OCI-LY1 (cell line): Measurements from ENCODE around the gene LPAR3.

ENCODE experiments used
- H2AFZ ChIP-seq: fragments of 200-600 bp; sonication (generic), shearing (Covaris generic); 2 replicates; pipeline ENCODE4 v1.6.0; 2014; ENCODE audit warnings: antibody characterized with exemption, mild to moderate bottlenecking, low read length
- H3F3A ChIP-seq: fragments of 200-600 bp; sonication (generic), shearing (Covaris generic); 2 replicates; pipeline ENCODE4 v1.6.0; 2014; ENCODE audit warnings: mild to moderate bottlenecking, antibody characterized with exemption, low read length, moderate library complexity; ENCODE audit not compliant: insufficient read depth
- H3K27ac ChIP-seq: fragments of 200-600 bp; sonication (generic); 2 replicates; pipeline ENCODE4 v1.5.1; 2014; ENCODE audit warnings: low read length, mixed run types, mild to moderate bottlenecking, low read depth; ENCODE audit not compliant: poor library complexity, severe bottlenecking
- H3K27me3 ChIP-seq: fragments of 200-600 bp; sonication (generic); 2 replicates; pipeline ENCODE4 v1.6.0; 2014; ENCODE audit warnings: antibody characterized with exemption, mild to moderate bottlenecking, low read length, moderate library complexity; ENCODE audit not compliant: insufficient read depth
- H3K36me3 ChIP-seq: fragments of 200-600 bp; sonication (generic); 2 replicates; pipeline ENCODE4 v1.6.1; 2014; ENCODE audit warnings: mild to moderate bottlenecking, antibody characterized with exemption, low read length, moderate library complexity, mixed read lengths; ENCODE audit not compliant: insufficient read depth
- H3K4me1 ChIP-seq: fragments of 200-600 bp; sonication (generic); 2 replicates; pipeline ENCODE4 v1.5.1; 2014; ENCODE audit warnings: mild to moderate bottlenecking, low read length, moderate library complexity; ENCODE audit not compliant: insufficient read depth, severe bottlenecking
- H3K4me2 ChIP-seq: fragments of 200-600 bp; sonication (generic), shearing (Covaris generic); 2 replicates; pipeline ENCODE4 v1.6.1; 2014; ENCODE audit warnings: low read length
- H3K4me3 ChIP-seq: fragments of 200-600 bp; sonication (generic); 2 replicates; pipeline ENCODE4 v1.5.1; 2014; ENCODE audit warnings: low read length, low read depth, mild to moderate bottlenecking, mixed read lengths; ENCODE audit not compliant: poor library complexity, severe bottlenecking
- H3K79me2 ChIP-seq: fragments of 200-600 bp; shearing (Covaris generic); 2 replicates; pipeline ENCODE4 v1.6.1; 2016; ENCODE audit warnings: mixed run types, low read length, mixed read lengths; ENCODE audit not compliant: insufficient read depth
- H3K9ac ChIP-seq: fragments of 200-600 bp; sonication (generic), shearing (Covaris generic); 2 replicates; pipeline ENCODE4 v1.6.1; 2014; ENCODE audit warnings: mild to moderate bottlenecking, low read length, mixed read lengths
- H3K9me2 ChIP-seq: fragments of 200-600 bp; sonication (generic), shearing (Covaris generic); 2 replicates; pipeline ENCODE4 v1.6.1; 2014; ENCODE audit warnings: low read depth, mild to moderate bottlenecking, low read length, mixed read lengths
- H3K9me3 ChIP-seq: fragments of 200-600 bp; shearing (Covaris generic); 2 replicates; pipeline ENCODE4 v1.6.1; 2014; ENCODE audit warnings: low read length, mixed read lengths
- H4K20me1 ChIP-seq: fragments of 200-600 bp; sonication (generic), shearing (Covaris generic); 2 replicates; pipeline ENCODE4 v1.6.0; 2016; ENCODE audit warnings: mild to moderate bottlenecking, low read length; ENCODE audit not compliant: insufficient read depth
- CTCF ChIP-seq: fragments of 200-600 bp; sonication (generic), shearing (Covaris generic); IDR thresholded peaks from 2 replicates; pipeline ENCODE4 v1.5.1; 2017; ENCODE audit warnings: mild to moderate bottlenecking, antibody characterized with exemption, low read length, moderate library complexity, mixed read lengths
- EZH2 ChIP-seq: fragments of 200-600 bp; sonication (generic), shearing (Covaris generic); IDR thresholded peaks from 2 replicates; pipeline ENCODE4 v1.8.0; 2017; ENCODE audit warnings: borderline replicate concordance, mixed run types, mild to moderate bottlenecking, antibody characterized with exemption, low read length, moderate library complexity, mixed read lengths

LPAR3 gene

GRCh38 chr1:84890566-84890965 lies 2.4 kb downstream of the LPAR3 start:
- H3K4me2 ChIP-seq = no peak overlapping the region
- no peak overlapping the region for H3K27ac ChIP-seq
- H3K4me1 ChIP-seq = no peaks in the 10 kb centered on the region
- no peak for TF ChIP-seq CTCF
- no peak for TF ChIP-seq EZH2
- no peak overlapping the region for H3K4me3 ChIP-seq
- no peak overlapping the region for H3K9ac ChIP-seq
- no peaks in the 10 kb centered on the region for H3K9me3 ChIP-seq
- H3K9me2 ChIP-seq = no peaks in the 10 kb centered on the region
- no peaks in the 10 kb centered on the region for H3F3A ChIP-seq
- H4K20me1 ChIP-seq = no peaks in the 10 kb centered on the region
- no peaks in the 10 kb centered on the region for H3K27me3 ChIP-seq
- H3K36me3 ChIP-seq = no peaks in the 10 kb centered on the region
- no peaks in the 10 kb centered on the region for H3K79me2 ChIP-seq
- no peak overlapping the region for H2AFZ ChIP-seq

DNA sequence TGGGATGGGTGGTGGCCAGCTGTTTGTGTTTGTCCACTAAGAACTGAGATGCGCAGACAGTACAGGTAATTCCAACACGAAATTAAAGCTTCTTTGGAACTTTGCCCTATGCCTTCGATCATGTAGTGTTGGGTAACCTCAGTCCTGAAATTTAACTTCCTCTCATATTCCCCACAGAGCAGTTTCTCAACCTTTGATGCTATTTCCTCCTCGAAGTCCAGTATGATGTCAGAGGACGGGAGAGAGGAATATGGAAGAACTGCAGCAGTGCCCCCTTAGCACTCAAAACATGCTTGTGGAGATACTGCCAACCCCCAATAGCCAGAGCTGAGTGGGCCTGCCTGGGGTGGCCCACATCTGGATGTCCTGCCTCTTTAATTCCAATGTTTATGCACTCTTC lies 3.6 kb downstream of the LPAR3 start:
- no peak overlapping the region for H3K27ac ChIP-seq
- no peaks in the 10 kb centered on the region for H3F3A ChIP-seq
- no peaks in the 10 kb centered on the region for H3K79me2 ChIP-seq
- no peak overlapping the region for H3K9ac ChIP-seq
- H2AFZ ChIP-seq = no peak overlapping the region
- TF ChIP-seq EZH2 (no peak), CTCF (no peak)
- no peak overlapping the region for H3K4me3 ChIP-seq
- H4K20me1 ChIP-seq = no peaks in the 10 kb centered on the region
- no peaks in the 10 kb centered on the region for H3K36me3 ChIP-seq
- no peaks in the 10 kb centered on the region for H3K27me3 ChIP-seq
- H3K9me2 ChIP-seq = no peaks in the 10 kb centered on the region
- H3K9me3 ChIP-seq = no peaks in the 10 kb centered on the region
- H3K4me2 ChIP-seq = no peak overlapping the region
- H3K4me1 ChIP-seq = no peaks in the 10 kb centered on the region

DNA sequence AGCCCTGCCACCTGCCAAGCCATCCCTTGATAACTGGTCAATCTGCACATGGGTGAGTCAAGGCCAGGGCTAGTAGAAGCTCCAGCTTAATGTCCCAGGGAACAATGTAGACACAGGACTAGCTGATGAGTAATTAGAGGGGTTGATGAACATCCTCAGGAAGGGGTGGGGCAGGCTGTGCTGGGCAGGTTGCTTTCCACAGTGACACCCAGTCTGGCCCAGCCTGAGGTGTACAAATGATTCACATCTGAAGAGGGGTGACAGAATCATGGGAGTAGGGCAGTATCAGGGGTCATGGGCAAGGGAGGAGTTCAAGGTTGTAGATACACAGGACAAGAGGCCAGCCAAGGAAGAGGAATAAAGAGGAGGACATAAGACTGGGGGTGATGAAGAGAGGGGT lies 4.3 kb downstream of the LPAR3 start:
- no peaks in the 10 kb centered on the region for H3K4me1 ChIP-seq
- no peaks in the 10 kb centered on the region for H3K79me2 ChIP-seq
- H3K9me2 ChIP-seq = no peaks in the 10 kb centered on the region
- H3K27me3 ChIP-seq = no peaks in the 10 kb centered on the region
- no peak overlapping the region for H3K4me3 ChIP-seq
- H2AFZ ChIP-seq = no peak overlapping the region
- H3K9ac ChIP-seq = no peak overlapping the region
- H3K27ac ChIP-seq = no peak overlapping the region
- TF ChIP-seq EZH2 (no peak), CTCF (no peak)
- no peaks in the 10 kb centered on the region for H3F3A ChIP-seq
- no peaks in the 10 kb centered on the region for H4K20me1 ChIP-seq
- H3K4me2 ChIP-seq = no peak overlapping the region
- H3K36me3 ChIP-seq = no peaks in the 10 kb centered on the region
- H3K9me3 ChIP-seq = no peaks in the 10 kb centered on the region
